OCI-LY7 (cell line): ENCODE results near the gene ANO2.

Experiments
- EZH2phosphoT487 ChIP-seq: fragments of 200-600 bp; sonication (generic); IDR thresholded peaks from 2 replicates; pipeline ENCODE4 v1.6.1; 2018; ENCODE audit warnings: low read depth, borderline replicate concordance, mild to moderate bottlenecking, mixed run types, antibody characterized with exemption, low read length, moderate library complexity, mixed read lengths
- TF ChIP-seq, protein P1 (sequence below): fragments of 200-600 bp; sonication (generic); conservative IDR thresholded peaks from 2 replicates; pipeline ENCODE4 v1.5.1; 2014; ENCODE audit warnings: mild to moderate bottlenecking, antibody characterized with exemption, low read length, moderate library complexity, mixed read lengths

- TF ChIP-seq, protein P1, sequence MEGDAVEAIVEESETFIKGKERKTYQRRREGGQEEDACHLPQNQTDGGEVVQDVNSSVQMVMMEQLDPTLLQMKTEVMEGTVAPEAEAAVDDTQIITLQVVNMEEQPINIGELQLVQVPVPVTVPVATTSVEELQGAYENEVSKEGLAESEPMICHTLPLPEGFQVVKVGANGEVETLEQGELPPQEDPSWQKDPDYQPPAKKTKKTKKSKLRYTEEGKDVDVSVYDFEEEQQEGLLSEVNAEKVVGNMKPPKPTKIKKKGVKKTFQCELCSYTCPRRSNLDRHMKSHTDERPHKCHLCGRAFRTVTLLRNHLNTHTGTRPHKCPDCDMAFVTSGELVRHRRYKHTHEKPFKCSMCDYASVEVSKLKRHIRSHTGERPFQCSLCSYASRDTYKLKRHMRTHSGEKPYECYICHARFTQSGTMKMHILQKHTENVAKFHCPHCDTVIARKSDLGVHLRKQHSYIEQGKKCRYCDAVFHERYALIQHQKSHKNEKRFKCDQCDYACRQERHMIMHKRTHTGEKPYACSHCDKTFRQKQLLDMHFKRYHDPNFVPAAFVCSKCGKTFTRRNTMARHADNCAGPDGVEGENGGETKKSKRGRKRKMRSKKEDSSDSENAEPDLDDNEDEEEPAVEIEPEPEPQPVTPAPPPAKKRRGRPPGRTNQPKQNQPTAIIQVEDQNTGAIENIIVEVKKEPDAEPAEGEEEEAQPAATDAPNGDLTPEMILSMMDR: no peak
- no peak for TF ChIP-seq EZH2phosphoT487
Measured at GRCh38 chr12:5748027-5748426, 197.0 kb downstream of the ANO2 start.
